NCI-H2107 treated with DMSO at 0.1 percent for 48 hours (cell line): ENCODE data around the gene FCGR3A.
"Not testable (repeated sequence)": the region's sequence is repeated elsewhere in the genome, so short reads cannot be mapped to it uniquely, and the experiment has no call there.

Experiments used
- DNase-seq: peaks from one replicate; lab custom pipeline; 2025; ENCODE audit not compliant: unreplicated experiment; lab: John Stamatoyannopoulos, UW

Gene FCGR3A

GRCh38 chr1:161531986-161532643 lies 17.5 kb downstream of the FCGR3A start:
- no peak for DNase-seq

- peak; percentile 89 for DNase-seq
Observed at GRCh38 chr1:161530671-161531641, 18.7 kb downstream of the FCGR3A start.

GRCh38 chr1:161530158-161530557 lies 19.5 kb downstream of the FCGR3A start:
- peak; percentile 20 for DNase-seq

- not testable (repeated sequence) for DNase-seq
Observed at GRCh38 chr1:161529463-161530104, 20.0 kb downstream of the FCGR3A start.

- not testable (repeated sequence) for DNase-seq
Observed at GRCh38 chr1:161528550-161528949, 21.1 kb downstream of the FCGR3A start.

GRCh38 chr1:161525918-161526317 lies 23.7 kb downstream of the FCGR3A start:
- not testable (repeated sequence) for DNase-seq

GRCh38 chr1:161525321-161525720 lies 24.3 kb downstream of the FCGR3A start:
- not testable (repeated sequence) for DNase-seq

- not testable (repeated sequence) for DNase-seq
Observed at GRCh38 chr1:161524742-161525291, 24.8 kb downstream of the FCGR3A start.

GRCh38 chr1:161523817-161524741 lies 25.5 kb downstream of the FCGR3A start, which contains the start of gene HSPA6:
Gene HSPA6, plus strand, starts transcription at chr1:161524540. Its CDS starts 119 bp downstream, at chr1:161524659.
- peak; percentile 67 for DNase-seq

GRCh38 chr1:161523041-161523816 lies 26.4 kb downstream of the FCGR3A start:
- DNase-seq = not testable (repeated sequence)

GRCh38 chr1:161513953-161514352 lies 35.7 kb downstream of the FCGR3A start:
- not testable (repeated sequence) for DNase-seq

- not testable (repeated sequence) for DNase-seq
Observed at GRCh38 chr1:161513448-161513780, 36.2 kb downstream of the FCGR3A start.

GRCh38 chr1:161512636-161513447 lies 36.8 kb downstream of the FCGR3A start:
- DNase-seq = not testable (repeated sequence)

- no peak for DNase-seq
Observed at GRCh38 chr1:161511756-161512060, 37.9 kb downstream of the FCGR3A start.

- DNase-seq = no peak
Observed at GRCh38 chr1:161511018-161511755, 38.4 kb downstream of the FCGR3A start.

GRCh38 chr1:161510477-161510876 lies 39.1 kb downstream of the FCGR3A start:
- DNase-seq = no peak

GRCh38 chr1:161506336-161507223 lies 43.0 kb downstream of the FCGR3A start:
- no peak for DNase-seq
